Measurements from ENCODE around the gene LCTL. TPM values are rescaled to one million over a fixed set of nuclear protein-coding genes. Genes with fewer than 3 reads are reported as not detected.
A peak's percentile ranks its signal among the peaks of the same experiment; 100 is the strongest.

The LCTL gene
- total and polyA plus RNA-seq, 2 of the 8 experiments (the other 6 are each of a cell fraction or from before 2014, with no cell fraction given) = 5.5 to 6.2 TPM

DNA sequence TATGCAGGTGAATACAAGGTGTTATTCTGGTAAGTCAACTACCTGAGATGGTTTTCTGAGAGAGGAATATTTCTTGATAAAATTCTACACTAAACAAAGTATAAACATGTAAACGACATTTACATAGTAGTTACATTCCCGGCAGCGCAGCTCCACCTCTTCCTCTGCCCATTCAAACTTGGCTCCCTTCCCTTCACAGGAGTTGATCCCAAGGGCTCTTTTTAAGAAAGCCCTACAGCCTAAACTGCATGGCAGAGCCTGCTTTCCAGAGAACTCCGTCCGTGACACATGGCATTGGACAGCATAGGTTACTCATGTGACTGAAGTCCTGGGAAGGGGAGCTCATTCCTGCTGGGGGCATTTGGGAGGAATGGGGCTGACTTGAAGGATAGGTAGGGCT is 22.0 kb upstream of the LCTL start:
- H4K91ac ChIP-seq (replicated peaks; ENCODE audit: insufficient read length, low read length) = peak overlapping the region; percentile 34
- 0 out of 2 replicates have a peak overlapping the region, but pooled peaks have one; percentile 61 for H2BK20ac ChIP-seq (ENCODE audit: low read length)
- peak overlapping the region; percentile 21 for H2BK120ac ChIP-seq (replicated peaks; ENCODE audit: low read depth, low read length)
- H3K18ac ChIP-seq (ENCODE audit: extremely low read depth, low read length) = no peak overlapping the region
- 0 out of 2 replicates have a peak overlapping the region, but pooled peaks have one; percentile 30 for H2AK5ac ChIP-seq (ENCODE audit: low read depth, low read length)
- 0 out of 7 replicates have a peak, but pooled peaks cover 0 to 2% (median 0%) of the 10 kb centered on the region in 4 experiments for H3K27me3 ChIP-seq (replicated peaks in 1 of 4; ENCODE audit: control insufficient read depth in 3 of 4, extremely low read depth in 1 of 4, insufficient read depth in 3 of 4, low read length in 3 of 4)
- H3K27ac ChIP-seq (ENCODE audit: low read depth, low read length) = no peak overlapping the region
- H3K4me2 ChIP-seq (ENCODE audit: insufficient read depth in 1 of 2, low read depth in 2 of 2, low read length in 2 of 2) = no peak overlapping the region
- no peak overlapping the region for H2BK5ac ChIP-seq (ENCODE audit: low read depth, low read length)
- no peaks in the 10 kb centered on the region for H3K79me1 ChIP-seq (ENCODE audit: low read depth, low read length)
- no peak overlapping the region for H3K9ac ChIP-seq (replicated peaks in 1 of 4; ENCODE audit: extremely low read depth in 1 of 4, low read depth in 3 of 4, low read length in 3 of 4)
- H2BK12ac ChIP-seq (ENCODE audit: low read depth, low read length) = peak overlapping the region; percentile 80; the same call in 1 of the 2 replicates
- POLR2A ChIA-PET (ENCODE audit: partially characterized antibody) = no interaction called here
- CTCF ChIA-PET (ENCODE audit: partially characterized antibody) = interaction anchor here (0.9 to 3.7 kb wide), 17 partner anchors 8 to 332 kb away, joined by 3 to 31 read pairs (median 4); partner anchors contain the start of gene LCTL
- H3K14ac ChIP-seq (ENCODE audit: insufficient read length) = no peak overlapping the region
- FAIRE-seq (no peak), DNase-seq (ENCODE audit: low read depth in 1 of 2, low spot score in 2 of 2) (no peak)
- no peaks in the 10 kb centered on the region for H3K36me3 ChIP-seq (ENCODE audit: control insufficient read depth in 2 of 4, insufficient read depth in 4 of 4, low read length in 3 of 4)
- no peak overlapping the region for H4K5ac ChIP-seq (ENCODE audit: insufficient read length, low read depth, low read length)
- no peaks in the 10 kb centered on the region for H4K20me1 ChIP-seq (replicated peaks in 1 of 2; ENCODE audit: control insufficient read depth in 1 of 2, insufficient read depth in 2 of 2, low read length in 2 of 2)
- no peak overlapping the region for H3K56ac ChIP-seq (replicated peaks; ENCODE audit: insufficient read length, low read depth, low read length)
- no peak overlapping the region for H2AFZ ChIP-seq (ENCODE audit: low read length)
- H3K23ac ChIP-seq (ENCODE audit: insufficient read length) = no peak overlapping the region
- H3K4me3 ChIP-seq (ENCODE audit: extremely low read depth in 1 of 4, insufficient read depth in 2 of 4, low read depth in 3 of 4, low read length in 4 of 4) = no peak overlapping the region
- H3K9me3 ChIP-seq (ENCODE audit: insufficient read depth in 2 of 2, low read depth in 1 of 2, low read length in 1 of 2) = no peaks in the 10 kb centered on the region
- H2BK15ac ChIP-seq (ENCODE audit: low read length) = peak overlapping the region; percentile 95
- no peaks in the 10 kb centered on the region; the same call in 1 of the 2 replicates for H3K23me2 ChIP-seq (ENCODE audit: low read depth, low read length)
- H4K8ac ChIP-seq (ENCODE audit: extremely low read depth, insufficient read depth, low read length) = no peak overlapping the region; the same call in 1 of the 2 replicates
- no peak overlapping the region for H3K4ac ChIP-seq (replicated peaks; ENCODE audit: insufficient read length, low read depth, low read length)
- peaks cover 0 to 5% (median 3%) of the 10 kb centered on the region in 4 experiments; a peak in 4 of 7 replicates for H3K4me1 ChIP-seq (replicated peaks in 1 of 4; ENCODE audit: control insufficient read depth in 3 of 4, insufficient read depth in 4 of 4, low read length in 3 of 4)
- WGBS, 2 experiments (ENCODE audit: extremely low coverage in 1 of 2, insufficient coverage in 1 of 2, insufficient read length in 1 of 2, insufficient replicate concordance in 2 of 2, low coverage in 1 of 2, low lambda C conversion rate in 2 of 2, missing lambda C conversion rate in 1 of 2) = 86% methylated on average over 5 of the region's 5 CpGs; no CpG with 5 or more reads in 1 of the 2 experiments
- H3K79me2 ChIP-seq (ENCODE audit: control insufficient read depth in 1 of 2, insufficient read depth in 2 of 2, low read length in 2 of 2) = no peaks in the 10 kb centered on the region
- TF ChIP-seq, protein P1, sequence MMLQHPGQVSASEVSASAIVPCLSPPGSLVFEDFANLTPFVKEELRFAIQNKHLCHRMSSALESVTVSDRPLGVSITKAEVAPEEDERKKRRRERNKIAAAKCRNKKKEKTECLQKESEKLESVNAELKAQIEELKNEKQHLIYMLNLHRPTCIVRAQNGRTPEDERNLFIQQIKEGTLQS (IDR thresholded peaks at IDR 0.05; ENCODE audit: insufficient read depth, low read depth, low read length) = no peak
- TF ChIP-seq CEBPB (IDR thresholded peaks at IDR 0.05; ENCODE audit: low read depth, low read length) = no peak
- no peak for TF ChIP-seq EP300 (IDR thresholded peaks at IDR 0.05; ENCODE audit: borderline replicate concordance in 1 of 2, low read depth in 2 of 2, low read length in 2 of 2)
- TF ChIP-seq JUN (IDR thresholded peaks at IDR 0.05; ENCODE audit: low read depth, low read length) = no peak
- no peak for TF ChIP-seq SP4 (IDR thresholded peaks at IDR 0.05; ENCODE audit: low read length)
- no peak for TF ChIP-seq CTBP2 (IDR thresholded peaks at IDR 0.05; ENCODE audit: borderline replicate concordance, insufficient read depth, insufficient read length, low read length)
- TF ChIP-seq POLR2A (IDR thresholded peaks at IDR 0.05; ENCODE audit: control extremely low read depth in 1 of 2, low read depth in 2 of 2, low read length in 2 of 2) = no peak
- no peak for TF ChIP-seq SIX5 (IDR thresholded peaks at IDR 0.05; ENCODE audit: low read depth, low read length)
- no peak for TF ChIP-seq NANOG (IDR thresholded peaks at IDR 0.05; ENCODE audit: insufficient read depth, low read depth, low read length, poor library complexity, severe bottlenecking)
- TF ChIP-seq CBX5 (IDR thresholded peaks at IDR 0.05; ENCODE audit: low read depth, low read length) = no peak
- no peak for TF ChIP-seq SIN3A (conservative IDR thresholded peaks at IDR 0.05 in 1 of 2, IDR thresholded peaks at IDR 0.05 in 1 of 2; ENCODE audit: low read depth in 1 of 2, low read length in 2 of 2)
- no peak for TF ChIP-seq TCF12 (IDR thresholded peaks at IDR 0.05; ENCODE audit: low read depth, low read length)
- TF ChIP-seq TAF7 (optimal IDR thresholded peaks at IDR 0.05; ENCODE audit: borderline replicate concordance, low read depth, low read length) = no peak

All from H1 (cell line).